SK-N-SH treated with all-trans-retinoic acid at 6 μM for 48 hours (cell line): Measurements from ENCODE around the gene EMP3.

Source experiments
- ATAC-seq: fragments of 200-7000 bp; cut with Tn5 transposase; 3 replicates; pipeline ENCODE4 v1.9.1; 2020; ENCODE audit warnings: mild to moderate bottlenecking, moderate library complexity
- BACH2 ChIP-seq: fragments of 250-450 bp; sonication (Bioruptor Pico); IDR thresholded peaks from 2 replicates; pipeline ENCODE4 v1.9.0; 2021; ENCODE audit warnings: mild to moderate bottlenecking, borderline replicate concordance
- CSDC2 ChIP-seq: fragments of 250-450 bp; sonication (Bioruptor Pico); IDR thresholded peaks from 2 replicates; pipeline ENCODE4 v1.5.0; 2020; ENCODE audit warnings: mild to moderate bottlenecking, moderate library complexity
- GLIS3 ChIP-seq: fragments of 250-450 bp; sonication (Bioruptor Pico); IDR thresholded peaks from 2 replicates; pipeline ENCODE4 v1.5.0; 2020; ENCODE audit warnings: mild to moderate bottlenecking, moderate library complexity
- ISL1 ChIP-seq: fragments of 250-450 bp; sonication (Bioruptor Pico); IDR thresholded peaks from 2 replicates; pipeline ENCODE4 v2.1.2; 2022; ENCODE audit warnings: mild to moderate bottlenecking, moderate library complexity
- OSR1 ChIP-seq: fragments of 250-450 bp; sonication (Bioruptor Pico); IDR thresholded peaks from 2 replicates; pipeline ENCODE4 v1.8.0; 2022; ENCODE audit warnings: moderate library complexity, mild to moderate bottlenecking, inconsistent platforms
- RARB ChIP-seq: fragments of 250-450 bp; sonication (Bioruptor Pico); IDR thresholded peaks from 2 replicates; pipeline ENCODE4 v1.8.0; 2021; ENCODE audit warnings: mild to moderate bottlenecking, moderate library complexity
- SNAI2 ChIP-seq: fragments of 250-450 bp; sonication (Bioruptor Pico); IDR thresholded peaks from 2 replicates; pipeline ENCODE4 v1.5.0; 2020; ENCODE audit warnings: mild to moderate bottlenecking, moderate library complexity
- TCF4 ChIP-seq: fragments of 250-450 bp; sonication (Bioruptor Pico); IDR thresholded peaks from 2 replicates; pipeline ENCODE4 v1.8.0; 2021; ENCODE audit warnings: mild to moderate bottlenecking, moderate library complexity, borderline replicate concordance
- TOX ChIP-seq: fragments of 250-450 bp; sonication (Bioruptor Pico); IDR thresholded peaks from 2 replicates; pipeline ENCODE4 v1.8.0; 2021; ENCODE audit warnings: mild to moderate bottlenecking, moderate library complexity, borderline replicate concordance
- ZFP30 ChIP-seq: fragments of 450-650 bp; formaldehyde crosslinking; IDR thresholded peaks from 2 replicates; pipeline ENCODE4 v1.5.0; 2022; ENCODE audit warnings: mild to moderate bottlenecking, moderate library complexity
- ZNF565 ChIP-seq: fragments of 450-650 bp; formaldehyde crosslinking; conservative IDR thresholded peaks from 2 replicates; pipeline ENCODE4 v1.5.0; 2020; ENCODE audit warnings: low read depth, mild to moderate bottlenecking, moderate library complexity
- ZNF70 ChIP-seq: fragments of 450-650 bp; formaldehyde crosslinking; IDR thresholded peaks from 2 replicates; pipeline ENCODE4 v1.5.0; 2020; ENCODE audit warnings: mild to moderate bottlenecking, moderate library complexity
- ZNF8 ChIP-seq: fragments of 450-650 bp; formaldehyde crosslinking; IDR thresholded peaks from 2 replicates; pipeline ENCODE4 v1.5.0; 2020; ENCODE audit warnings: mild to moderate bottlenecking, moderate library complexity
- TF ChIP-seq, protein P1 (sequence below): fragments of 250-450 bp; sonication (Bioruptor Pico); IDR thresholded peaks from 2 replicates; pipeline ENCODE4 v1.5.1; 2020; ENCODE audit warnings: low read depth, mild to moderate bottlenecking, moderate library complexity
- TF ChIP-seq, protein P2 (sequence below): fragments of 250-450 bp; sonication (Bioruptor Pico); IDR thresholded peaks from 2 replicates; pipeline ENCODE4 v1.8.0; 2020; ENCODE audit warnings: mild to moderate bottlenecking, moderate library complexity, borderline replicate concordance
- TF ChIP-seq, protein P3 (sequence below): fragments of 250-450 bp; sonication (Bioruptor Pico); IDR thresholded peaks from 2 replicates; pipeline ENCODE4 v1.5.1; 2021; ENCODE audit warnings: mild to moderate bottlenecking, moderate library complexity
- TF ChIP-seq, protein P4 (sequence below): fragments of 250-450 bp; sonication (Bioruptor Pico); IDR thresholded peaks from 2 replicates; pipeline ENCODE4 v1.8.0; 2021; ENCODE audit warnings: low read depth, mild to moderate bottlenecking, moderate library complexity, borderline replicate concordance

EMP3 gene

GRCh38 chr19:48363810-48364597, 38.7 kb downstream of the EMP3 start, which contains the start of the genes SYNGR4 and TMEM143:
SYNGR4 (plus strand) TSS chr19:48364367; CDS start chr19:48365843, 1,476 bp downstream.
TMEM143 (minus strand) TSS chr19:48363940; CDS start chr19:48363920, 20 bp downstream.
- peak; percentile 88 for ATAC-seq
- no peak for TF ChIP-seq GLIS3 (CRISPR knock-in tag)
- TF ChIP-seq TOX (CRISPR knock-in tag), result no peak

GRCh38 chr19:48364598-48365348, 39.4 kb downstream of the EMP3 start:
- TF ChIP-seq, protein P1, sequence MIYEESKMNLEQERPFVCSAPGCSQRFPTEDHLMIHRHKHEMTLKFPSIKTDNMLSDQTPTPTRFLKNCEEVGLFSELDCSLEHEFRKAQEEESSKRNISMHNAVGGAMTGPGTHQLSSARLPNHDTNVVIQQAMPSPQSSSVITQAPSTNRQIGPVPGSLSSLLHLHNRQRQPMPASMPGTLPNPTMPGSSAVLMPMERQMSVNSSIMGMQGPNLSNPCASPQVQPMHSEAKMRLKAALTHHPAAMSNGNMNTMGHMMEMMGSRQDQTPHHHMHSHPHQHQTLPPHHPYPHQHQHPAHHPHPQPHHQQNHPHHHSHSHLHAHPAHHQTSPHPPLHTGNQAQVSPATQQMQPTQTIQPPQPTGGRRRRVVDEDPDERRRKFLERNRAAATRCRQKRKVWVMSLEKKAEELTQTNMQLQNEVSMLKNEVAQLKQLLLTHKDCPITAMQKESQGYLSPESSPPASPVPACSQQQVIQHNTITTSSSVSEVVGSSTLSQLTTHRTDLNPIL, result no peak
- TF ChIP-seq CSDC2 (CRISPR knock-in tag) (no peak), ZNF8 (CRISPR knock-in tag) (no peak), SNAI2 (CRISPR knock-in tag) (no peak), ZNF70 (CRISPR knock-in tag) (no peak)
- TF ChIP-seq, protein P2, sequence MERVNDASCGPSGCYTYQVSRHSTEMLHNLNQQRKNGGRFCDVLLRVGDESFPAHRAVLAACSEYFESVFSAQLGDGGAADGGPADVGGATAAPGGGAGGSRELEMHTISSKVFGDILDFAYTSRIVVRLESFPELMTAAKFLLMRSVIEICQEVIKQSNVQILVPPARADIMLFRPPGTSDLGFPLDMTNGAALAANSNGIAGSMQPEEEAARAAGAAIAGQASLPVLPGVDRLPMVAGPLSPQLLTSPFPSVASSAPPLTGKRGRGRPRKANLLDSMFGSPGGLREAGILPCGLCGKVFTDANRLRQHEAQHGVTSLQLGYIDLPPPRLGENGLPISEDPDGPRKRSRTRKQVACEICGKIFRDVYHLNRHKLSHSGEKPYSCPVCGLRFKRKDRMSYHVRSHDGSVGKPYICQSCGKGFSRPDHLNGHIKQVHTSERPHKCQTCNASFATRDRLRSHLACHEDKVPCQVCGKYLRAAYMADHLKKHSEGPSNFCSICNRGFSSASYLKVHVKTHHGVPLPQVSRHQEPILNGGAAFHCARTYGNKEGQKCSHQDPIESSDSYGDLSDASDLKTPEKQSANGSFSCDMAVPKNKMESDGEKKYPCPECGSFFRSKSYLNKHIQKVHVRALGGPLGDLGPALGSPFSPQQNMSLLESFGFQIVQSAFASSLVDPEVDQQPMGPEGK (CRISPR knock-in tag), result no peak
- no peak for ATAC-seq

- no peak for ATAC-seq
Observed at GRCh38 chr19:48365602-48366001, 40.2 kb downstream of the EMP3 start.

More at GRCh38 chr19:48365602-48366001, 40.2 kb downstream of the EMP3 start:
- TF ChIP-seq, protein P2 (CRISPR knock-in tag), result no peak
- TF ChIP-seq ZNF70 (CRISPR knock-in tag), result no peak
- TF ChIP-seq ZNF565, result no peak
- TF ChIP-seq ISL1 (CRISPR knock-in tag), result no peak
- TF ChIP-seq SNAI2 (CRISPR knock-in tag), result no peak
- TF ChIP-seq, protein P1, result no peak
- TF ChIP-seq BACH2 (CRISPR knock-in tag), result no peak
- TF ChIP-seq, protein P3, sequence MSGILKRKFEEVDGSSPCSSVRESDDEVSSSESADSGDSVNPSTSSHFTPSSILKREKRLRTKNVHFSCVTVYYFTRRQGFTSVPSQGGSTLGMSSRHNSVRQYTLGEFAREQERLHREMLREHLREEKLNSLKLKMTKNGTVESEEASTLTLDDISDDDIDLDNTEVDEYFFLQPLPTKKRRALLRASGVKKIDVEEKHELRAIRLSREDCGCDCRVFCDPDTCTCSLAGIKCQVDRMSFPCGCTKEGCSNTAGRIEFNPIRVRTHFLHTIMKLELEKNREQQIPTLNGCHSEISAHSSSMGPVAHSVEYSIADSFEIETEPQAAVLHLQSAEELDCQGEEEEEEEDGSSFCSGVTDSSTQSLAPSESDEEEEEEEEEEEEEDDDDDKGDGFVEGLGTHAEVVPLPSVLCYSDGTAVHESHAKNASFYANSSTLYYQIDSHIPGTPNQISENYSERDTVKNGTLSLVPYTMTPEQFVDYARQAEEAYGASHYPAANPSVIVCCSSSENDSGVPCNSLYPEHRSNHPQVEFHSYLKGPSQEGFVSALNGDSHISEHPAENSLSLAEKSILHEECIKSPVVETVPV, result no peak
- TF ChIP-seq OSR1 (CRISPR knock-in tag), result no peak
- no peak for TF ChIP-seq ZFP30 (CRISPR knock-in tag)
- TF ChIP-seq, protein P4, sequence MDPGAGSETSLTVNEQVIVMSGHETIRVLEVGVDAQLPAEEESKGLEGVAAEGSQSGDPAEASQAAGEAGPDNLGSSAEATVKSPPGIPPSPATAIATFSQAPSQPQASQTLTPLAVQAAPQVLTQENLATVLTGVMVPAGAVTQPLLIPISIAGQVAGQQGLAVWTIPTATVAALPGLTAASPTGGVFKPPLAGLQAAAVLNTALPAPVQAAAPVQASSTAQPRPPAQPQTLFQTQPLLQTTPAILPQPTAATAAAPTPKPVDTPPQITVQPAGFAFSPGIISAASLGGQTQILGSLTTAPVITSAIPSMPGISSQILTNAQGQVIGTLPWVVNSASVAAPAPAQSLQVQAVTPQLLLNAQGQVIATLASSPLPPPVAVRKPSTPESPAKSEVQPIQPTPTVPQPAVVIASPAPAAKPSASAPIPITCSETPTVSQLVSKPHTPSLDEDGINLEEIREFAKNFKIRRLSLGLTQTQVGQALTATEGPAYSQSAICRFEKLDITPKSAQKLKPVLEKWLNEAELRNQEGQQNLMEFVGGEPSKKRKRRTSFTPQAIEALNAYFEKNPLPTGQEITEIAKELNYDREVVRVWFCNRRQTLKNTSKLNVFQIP (CRISPR knock-in tag), result no peak
- no peak for TF ChIP-seq ZNF8 (CRISPR knock-in tag)
- no peak for TF ChIP-seq GLIS3 (CRISPR knock-in tag)
- TF ChIP-seq RARB (CRISPR knock-in tag), result no peak
- TF ChIP-seq TOX (CRISPR knock-in tag), result no peak
- no peak for TF ChIP-seq TCF4 (CRISPR knock-in tag)
